ENCODE measurements around the gene RNF4. TPM values are rescaled to one million over a fixed set of nuclear protein-coding genes. Genes with fewer than 3 reads are reported as not detected.

Gene RNF4
- total RNA-seq, 1 experiment from 2014 or later = 45.6 TPM

DNA sequence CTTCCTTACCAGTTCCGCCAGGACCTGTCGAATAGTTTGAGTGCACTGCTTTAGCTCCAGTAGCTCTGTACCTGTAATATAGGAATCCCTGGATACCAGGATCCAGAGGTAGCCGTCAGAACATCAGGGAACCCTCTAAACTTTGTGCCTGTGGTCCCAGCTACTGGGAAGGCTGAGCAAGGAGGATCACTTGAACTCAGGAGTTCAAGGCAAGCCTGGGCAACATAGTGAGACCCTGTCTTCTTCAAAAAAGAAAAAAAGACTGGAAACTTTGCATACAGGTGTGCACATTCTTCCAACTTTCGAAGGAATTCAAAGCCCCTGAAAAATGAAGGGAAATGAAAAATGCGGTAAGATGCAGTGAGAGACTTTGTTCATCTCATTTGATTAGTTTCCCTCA lies 34.9 kb downstream of the RNF4 start:
- no TSS peak for BruUV-seq (replicated peaks)
- Mint-ChIP-seq H3K27ac (ENCODE audit: unreplicated experiment) (no peak overlapping the region), H3K36me3 (ENCODE audit: insufficient read depth, unreplicated experiment) (peaks cover 24% of the 10 kb centered on the region), H3K4me1 (ENCODE audit: low read depth, unreplicated experiment) (no peaks in the 10 kb centered on the region), H3K4me3 (ENCODE audit: low read depth, unreplicated experiment) (no peak overlapping the region), H3K9me3 (ENCODE audit: low read depth, unreplicated experiment) (no peaks in the 10 kb centered on the region), H3K27me3 (ENCODE audit: unreplicated experiment) (no peaks in the 10 kb centered on the region)
- intact Hi-C loops (cut with micrococcal nuclease; ENCODE audit: unreplicated experiment) = no loop called here
- no peak for DNase-seq
- CTCF ChIA-PET = interaction anchor here (0.7 kb wide), 1 partner anchor 67 kb away, joined by 4 read pairs; no protein-coding TSS in a partner anchor
- TF ChIP-seq, protein P1, sequence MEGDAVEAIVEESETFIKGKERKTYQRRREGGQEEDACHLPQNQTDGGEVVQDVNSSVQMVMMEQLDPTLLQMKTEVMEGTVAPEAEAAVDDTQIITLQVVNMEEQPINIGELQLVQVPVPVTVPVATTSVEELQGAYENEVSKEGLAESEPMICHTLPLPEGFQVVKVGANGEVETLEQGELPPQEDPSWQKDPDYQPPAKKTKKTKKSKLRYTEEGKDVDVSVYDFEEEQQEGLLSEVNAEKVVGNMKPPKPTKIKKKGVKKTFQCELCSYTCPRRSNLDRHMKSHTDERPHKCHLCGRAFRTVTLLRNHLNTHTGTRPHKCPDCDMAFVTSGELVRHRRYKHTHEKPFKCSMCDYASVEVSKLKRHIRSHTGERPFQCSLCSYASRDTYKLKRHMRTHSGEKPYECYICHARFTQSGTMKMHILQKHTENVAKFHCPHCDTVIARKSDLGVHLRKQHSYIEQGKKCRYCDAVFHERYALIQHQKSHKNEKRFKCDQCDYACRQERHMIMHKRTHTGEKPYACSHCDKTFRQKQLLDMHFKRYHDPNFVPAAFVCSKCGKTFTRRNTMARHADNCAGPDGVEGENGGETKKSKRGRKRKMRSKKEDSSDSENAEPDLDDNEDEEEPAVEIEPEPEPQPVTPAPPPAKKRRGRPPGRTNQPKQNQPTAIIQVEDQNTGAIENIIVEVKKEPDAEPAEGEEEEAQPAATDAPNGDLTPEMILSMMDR (IDR thresholded peaks at IDR 0.05; ENCODE audit: unreplicated experiment) = no peak

DNA sequence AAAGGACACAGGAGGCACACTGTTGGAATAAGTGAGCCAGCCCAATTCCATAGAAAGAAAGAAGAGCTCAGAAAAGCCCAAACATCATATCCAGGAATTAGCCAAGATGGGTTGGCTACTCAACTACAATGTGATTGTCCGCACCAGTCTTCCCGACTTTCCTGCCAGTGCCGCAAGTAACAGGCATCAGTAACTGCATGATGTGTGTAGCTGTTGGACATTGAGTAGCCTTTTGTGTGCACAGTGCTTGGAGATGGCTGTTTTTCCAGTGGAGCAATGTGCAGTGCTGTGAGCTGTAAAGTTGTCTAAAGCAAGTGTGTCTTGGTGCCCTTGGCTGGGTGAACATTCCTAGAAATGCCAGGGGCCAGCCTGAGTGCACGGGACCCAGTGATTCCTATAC lies 38.4 kb downstream of the RNF4 start:
- TF ChIP-seq, protein P1 (IDR thresholded peaks at IDR 0.05; ENCODE audit: unreplicated experiment) = no peak
- H3K27me3 Mint-ChIP-seq (ENCODE audit: unreplicated experiment) = no peaks in the 10 kb centered on the region
- CTCF ChIA-PET = no interaction called here

DNA sequence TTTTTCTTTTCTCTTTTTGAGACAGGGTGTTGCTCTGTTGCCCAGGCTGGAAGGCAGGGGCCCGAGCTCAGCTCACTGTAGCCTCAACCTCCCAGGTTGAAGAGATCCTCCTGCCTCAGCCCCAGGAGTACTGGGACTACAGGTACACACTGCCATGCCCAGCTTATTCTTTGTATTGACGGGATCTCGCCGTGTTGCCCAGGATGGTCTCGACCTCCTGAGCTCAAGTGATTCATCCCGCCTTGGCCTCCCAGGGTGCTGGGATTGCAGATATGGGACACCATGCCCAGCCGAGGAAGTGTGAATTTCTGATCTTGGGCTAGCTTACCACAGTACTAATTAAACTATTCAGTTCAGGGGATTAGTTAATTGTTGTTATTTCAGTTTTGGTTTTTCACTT lies 38.9 kb downstream of the RNF4 start:
- Mint-ChIP-seq H3K9me3 (ENCODE audit: low read depth, unreplicated experiment) (no peaks in the 10 kb centered on the region), H3K4me3 (ENCODE audit: low read depth, unreplicated experiment) (no peak overlapping the region), H3K4me1 (ENCODE audit: low read depth, unreplicated experiment) (no peaks in the 10 kb centered on the region), H3K27me3 (ENCODE audit: unreplicated experiment) (no peaks in the 10 kb centered on the region), H3K36me3 (ENCODE audit: insufficient read depth, unreplicated experiment) (peaks cover 28% of the 10 kb centered on the region), H3K27ac (ENCODE audit: unreplicated experiment) (no peak overlapping the region)
- no peak for DNase-seq
- intact Hi-C loops (cut with micrococcal nuclease; ENCODE audit: unreplicated experiment) = no loop called here
- CTCF ChIA-PET = no interaction called here
- no TSS peak for BruUV-seq (replicated peaks)
- TF ChIP-seq, protein P1 (IDR thresholded peaks at IDR 0.05; ENCODE audit: unreplicated experiment) = no peak

More for the DNA sequence above, 38.4 kb downstream of the RNF4 start:
- no peaks in the 10 kb centered on the region for H3K9me3 Mint-ChIP-seq (ENCODE audit: low read depth, unreplicated experiment)
- BruUV-seq (replicated peaks) = no TSS peak
- H3K36me3 Mint-ChIP-seq (ENCODE audit: insufficient read depth, unreplicated experiment) = peaks cover 27% of the 10 kb centered on the region
- H3K4me1 Mint-ChIP-seq (ENCODE audit: low read depth, unreplicated experiment) = no peaks in the 10 kb centered on the region
- no peak overlapping the region for H3K4me3 Mint-ChIP-seq (ENCODE audit: low read depth, unreplicated experiment)
- H3K27ac Mint-ChIP-seq (ENCODE audit: unreplicated experiment) = no peak overlapping the region
- intact Hi-C loops (cut with micrococcal nuclease; ENCODE audit: unreplicated experiment) = no loop called here
- DNase-seq = no peak

DNA sequence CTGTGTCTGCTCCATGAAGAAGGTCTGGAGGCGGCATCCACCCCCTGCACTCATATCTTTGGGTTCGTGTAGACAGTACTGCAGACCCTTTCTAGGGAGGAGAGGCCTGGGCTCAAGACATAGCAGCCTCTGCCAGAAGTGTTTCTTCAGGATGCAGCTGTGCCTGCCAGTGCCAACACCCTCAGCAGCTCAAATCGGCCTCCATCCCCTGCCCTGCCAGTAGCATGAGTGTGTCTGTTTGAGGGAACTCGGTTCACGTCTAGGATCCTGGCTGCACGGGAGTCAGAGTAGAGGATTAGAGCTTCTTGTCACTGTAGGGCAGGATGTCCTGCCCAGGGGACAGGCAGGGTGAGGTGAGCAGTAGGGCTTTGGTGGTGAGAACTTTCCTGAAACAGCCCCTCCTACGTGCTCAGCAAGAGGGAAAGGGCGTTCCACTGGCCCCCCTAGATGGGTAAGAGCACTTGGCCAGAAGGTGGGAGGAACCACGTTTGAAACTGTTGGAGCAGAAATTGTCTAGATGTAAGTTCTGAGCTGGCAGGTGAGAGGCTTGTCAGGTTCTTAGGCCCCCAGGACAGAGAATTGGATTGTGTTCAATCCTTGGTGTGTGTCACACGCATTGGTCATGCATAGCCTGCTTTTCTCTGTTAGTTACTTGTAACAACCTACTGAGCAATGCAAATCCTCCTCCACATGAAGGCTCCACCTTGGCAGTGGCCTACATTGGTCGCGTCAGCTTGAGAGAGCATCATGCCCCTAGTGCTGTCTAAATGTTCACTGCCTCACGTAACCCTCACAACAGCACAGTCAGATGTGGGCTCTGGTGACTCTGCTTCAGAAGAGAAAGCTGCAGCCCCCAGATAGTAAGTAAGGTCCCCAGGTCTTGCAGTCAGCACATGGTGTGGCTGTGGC lies 41.7 kb downstream of the RNF4 start:
- no peaks in the 10 kb centered on the region for H3K27me3 Mint-ChIP-seq (ENCODE audit: unreplicated experiment)
- H3K4me3 Mint-ChIP-seq (ENCODE audit: low read depth, unreplicated experiment) = no peak overlapping the region
- H3K36me3 Mint-ChIP-seq (ENCODE audit: insufficient read depth, unreplicated experiment) = peaks cover 34% of the 10 kb centered on the region

More for the DNA sequence above, 41.7 kb downstream of the RNF4 start:
- Mint-ChIP-seq H3K9me3 (ENCODE audit: low read depth, unreplicated experiment) (no peaks in the 10 kb centered on the region), H3K4me1 (ENCODE audit: low read depth, unreplicated experiment) (no peaks in the 10 kb centered on the region), H3K27ac (ENCODE audit: unreplicated experiment) (no peak overlapping the region)
- BruUV-seq (replicated peaks) = no TSS peak
- CTCF ChIA-PET = no interaction called here
- intact Hi-C loops (cut with micrococcal nuclease; ENCODE audit: unreplicated experiment) = no loop called here
- DNase-seq = no peak
- TF ChIP-seq, protein P1 (IDR thresholded peaks at IDR 0.05; ENCODE audit: unreplicated experiment) = no peak
